H4 (cell line): ENCODE results near the gene TEK. TPM values are rescaled to one million over a fixed set of nuclear protein-coding genes. Genes with fewer than 3 reads are reported as not detected.

ENCODE experiments used
- DNase-seq: peaks from one replicate; pipeline ENCODE4 v3.0.0-alpha.2; 2015; ENCODE audit warnings: low spot score
- total RNA-seq: library from RNA; depleted of rRNA; stranded (reverse); fragments of >200 nt; shearing (Covaris generic); gene quantifications from 2 replicates; pipeline ENCODE4 v1.2.3, GENCODE V29; 2014

Gene TEK
- total RNA-seq, 1 experiment from 2014 or later, result 0.35 TPM

GRCh38 chr9:27124151-27124550 lies 15.1 kb downstream of the TEK start:
- peak; percentile 11 for DNase-seq

- DNase-seq, result peak; percentile 80
Measured at GRCh38 chr9:27125030-27125429, 16.0 kb downstream of the TEK start.

- DNase-seq, result peak; percentile 58
Measured at GRCh38 chr9:27125936-27126335, 16.9 kb downstream of the TEK start.

GRCh38 chr9:27126670-27127069 lies 17.6 kb downstream of the TEK start:
- no peak for DNase-seq

- no peak for DNase-seq
Measured at GRCh38 chr9:27129221-27129620, 20.2 kb downstream of the TEK start.

GRCh38 chr9:27131731-27132130 lies 22.7 kb downstream of the TEK start:
- DNase-seq, result no peak

GRCh38 chr9:27133817-27134216 lies 24.8 kb downstream of the TEK start:
- DNase-seq, result no peak

GRCh38 chr9:27142299-27142930 lies 33.4 kb downstream of the TEK start:
- no peak for DNase-seq

GRCh38 chr9:27145143-27145542 lies 36.1 kb downstream of the TEK start:
- DNase-seq, result no peak

- DNase-seq, result no peak
Measured at GRCh38 chr9:27149651-27150050, 40.6 kb downstream of the TEK start.

- DNase-seq, result no peak
Measured at GRCh38 chr9:27150746-27151406, 41.9 kb downstream of the TEK start.

GRCh38 chr9:27151693-27152404 lies 42.8 kb downstream of the TEK start:
- DNase-seq, result no peak

- DNase-seq, result no peak
Measured at GRCh38 chr9:27152405-27152718, 43.3 kb downstream of the TEK start.

- DNase-seq, result peak; percentile 78
Measured at GRCh38 chr9:27154908-27155307, 45.9 kb downstream of the TEK start.

GRCh38 chr9:27157097-27157496 lies 48.1 kb downstream of the TEK start:
- DNase-seq, result no peak

- no peak for DNase-seq
Measured at GRCh38 chr9:27157736-27158135, 48.7 kb downstream of the TEK start.

GRCh38 chr9:27160636-27161035 lies 51.6 kb downstream of the TEK start:
- no peak for DNase-seq

GRCh38 chr9:27162045-27162444 lies 53.0 kb downstream of the TEK start:
- no peak for DNase-seq

- no peak for DNase-seq
Measured at GRCh38 chr9:27165068-27165467, 56.0 kb downstream of the TEK start.

- DNase-seq, result no peak
Measured at GRCh38 chr9:27165670-27166069, 56.6 kb downstream of the TEK start.

- no peak for DNase-seq
Measured at GRCh38 chr9:27168496-27168895, 59.5 kb downstream of the TEK start.

GRCh38 chr9:27168951-27169350 lies 59.9 kb downstream of the TEK start:
- no peak for DNase-seq

GRCh38 chr9:27176971-27177370 lies 67.9 kb downstream of the TEK start:
- no peak for DNase-seq
